HG03354 (cell line): ENCODE data around the gene GAPT.
A peak's percentile ranks its signal among the peaks of the same experiment; 100 is the strongest.

Experiments used
- ATAC-seq: cut with Tn5 transposase; IDR thresholded peaks from one replicate; pipeline ENCODE4 v1.9.1; 2021; ENCODE audit warnings: mild to moderate bottlenecking; ENCODE audit not compliant: unreplicated experiment, poor library complexity, severe bottlenecking

The GAPT gene

DNA sequence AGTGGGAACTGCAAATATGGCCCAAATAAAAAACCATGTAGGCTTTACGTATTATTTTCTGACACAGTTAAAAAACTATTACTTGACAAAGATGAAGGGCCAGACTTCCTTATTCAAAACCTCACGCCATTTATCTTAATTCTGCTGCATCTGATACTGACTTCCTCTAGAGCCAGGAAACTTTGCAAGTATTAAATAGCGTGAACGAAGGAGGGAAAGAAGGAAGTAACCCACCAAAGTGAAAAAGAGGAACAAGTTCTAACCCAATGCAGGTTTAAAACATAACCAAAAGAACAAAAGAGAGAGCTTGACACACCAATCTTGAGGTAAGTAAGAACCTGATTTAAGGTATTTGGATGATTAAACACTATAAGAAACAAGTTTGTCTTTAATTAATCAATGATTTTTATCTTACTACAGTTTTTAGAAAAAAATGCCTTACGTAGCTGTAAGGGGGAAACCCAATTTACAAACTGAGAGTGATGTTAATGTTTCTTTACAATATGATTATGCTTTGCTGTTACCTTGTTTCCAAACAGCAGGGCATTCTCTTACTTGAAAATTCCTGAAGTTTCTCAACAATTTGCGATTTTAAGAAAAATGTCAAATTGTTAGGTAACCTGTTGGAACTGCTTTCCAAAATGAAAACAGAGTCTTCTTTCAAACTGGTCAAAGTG is at the start of gene GAPT:
Gene GAPT (plus strand): TSS at position 220 of the 677 bp plus-strand sequence. CDS start 3,102 bp downstream, outside the sequence.
- peak; percentile 82 for ATAC-seq

DNA sequence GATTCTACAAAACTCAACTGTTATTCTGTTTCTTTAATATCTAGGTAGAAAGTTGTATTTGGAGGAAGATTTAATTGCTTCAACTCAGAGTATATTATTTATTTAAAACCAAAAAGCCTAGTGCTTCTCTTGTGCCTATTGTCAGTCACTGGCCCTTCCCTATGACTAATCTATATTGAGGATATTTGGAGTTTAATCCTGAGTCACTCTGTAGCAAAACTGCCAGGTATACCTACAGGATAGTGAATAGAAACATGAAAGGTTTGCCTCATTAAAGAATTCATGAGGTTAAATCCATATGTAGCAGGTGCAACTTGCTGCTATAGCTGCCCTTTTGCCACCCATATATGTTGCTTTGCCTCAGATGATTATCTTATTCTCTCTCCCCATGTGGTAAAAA is 46.4 kb upstream of the GAPT start:
- no peak for ATAC-seq

DNA sequence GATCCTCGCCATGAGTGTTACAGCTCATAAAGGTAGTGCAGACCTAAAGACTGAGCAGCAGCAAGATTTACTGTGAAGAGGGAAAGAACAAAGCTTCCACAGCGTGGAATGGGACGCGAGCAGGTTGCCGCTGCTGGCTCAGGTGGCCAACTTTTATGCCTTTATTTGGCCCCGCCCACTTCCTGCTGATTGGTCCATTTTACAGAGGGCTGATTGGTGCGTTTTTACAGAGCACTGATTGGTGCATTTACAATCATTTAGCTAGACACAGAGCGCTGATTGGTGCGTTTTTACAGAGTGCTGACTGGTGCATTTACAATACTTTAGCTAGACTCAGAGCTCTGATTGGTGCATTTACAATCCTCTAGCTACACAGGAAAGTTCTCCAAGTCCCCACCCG is 45.2 kb upstream of the GAPT start:
- no peak for ATAC-seq

- ATAC-seq: no peak
Measured at GRCh38 chr5:58447226-58447625, 44.0 kb upstream of the GAPT start.

- ATAC-seq: no peak
Measured at GRCh38 chr5:58450018-58450417, 41.2 kb upstream of the GAPT start.

DNA sequence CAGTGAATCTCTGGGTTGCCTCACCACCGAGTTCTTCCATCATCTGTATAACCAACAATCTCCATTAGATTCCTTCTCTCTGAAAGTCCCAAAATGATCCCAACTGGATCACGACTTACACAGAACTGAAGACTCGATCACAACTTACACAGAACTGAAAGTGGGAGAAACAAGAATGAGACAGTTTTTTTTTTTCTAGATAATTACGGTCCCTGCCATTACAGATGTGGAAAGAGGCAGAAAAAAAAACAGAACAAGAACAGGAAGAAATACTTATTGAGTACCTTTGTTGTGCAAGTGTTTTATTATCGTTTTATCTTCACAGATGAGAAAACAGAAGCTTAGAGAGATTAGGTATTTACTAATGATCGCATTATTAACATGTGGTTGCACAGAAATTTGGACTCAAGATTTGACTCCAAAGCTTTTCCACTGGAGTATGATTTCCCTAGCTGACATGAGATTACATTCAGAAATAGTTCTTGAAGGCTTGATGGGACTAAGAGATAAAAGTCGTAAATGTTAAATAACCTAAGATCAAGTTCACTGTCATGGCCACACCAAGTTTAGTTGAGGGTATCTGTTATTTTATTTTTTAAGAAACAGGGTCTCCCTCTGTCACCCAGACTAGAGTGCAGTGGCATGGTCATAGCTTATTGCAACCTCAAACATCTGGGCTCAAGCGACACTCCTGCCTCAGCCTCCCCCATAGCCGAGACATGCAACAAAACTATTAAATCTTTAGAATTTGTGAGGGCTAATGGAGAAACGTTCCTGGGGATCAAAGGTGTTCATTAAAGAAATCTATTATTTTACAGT is 40.2 kb upstream of the GAPT start:
- no peak for ATAC-seq

DNA sequence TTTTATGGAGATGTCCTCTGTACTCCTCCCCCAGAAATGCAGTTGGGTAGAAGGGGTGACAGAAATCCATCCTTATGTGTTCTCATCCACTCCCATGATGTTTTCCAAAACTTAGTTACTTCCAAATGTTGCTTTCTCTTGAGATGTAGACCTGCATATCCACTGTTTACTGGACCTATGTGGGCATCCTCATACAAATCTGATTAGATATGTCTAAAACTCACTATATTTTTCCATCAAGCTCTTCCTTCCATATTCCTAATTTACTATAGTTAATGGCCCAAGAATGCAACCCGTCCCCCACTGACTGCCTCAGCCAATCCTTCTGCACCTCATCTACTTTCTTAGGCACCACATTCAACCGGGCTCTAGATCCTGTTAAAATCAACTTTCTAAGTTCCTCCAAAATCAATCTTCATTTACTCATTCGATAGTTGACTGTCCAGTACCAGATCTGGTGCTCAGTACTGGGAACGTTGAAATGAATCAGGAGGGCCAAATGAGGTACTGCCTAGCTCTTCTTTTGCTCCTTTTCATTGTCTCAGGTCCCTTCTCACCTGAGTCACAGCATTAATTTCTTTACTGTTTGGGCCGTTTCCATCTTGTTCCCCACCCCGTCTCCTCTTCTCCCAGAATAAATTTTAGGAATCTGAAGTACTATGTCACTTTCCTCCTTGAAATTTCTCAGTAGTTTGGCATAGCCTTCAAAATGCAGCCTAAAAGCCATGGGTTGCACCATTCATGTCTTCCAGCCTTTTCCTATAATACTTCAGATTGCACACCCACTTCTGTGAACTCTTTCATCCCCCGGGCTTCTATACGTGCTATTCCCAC is 39.3 kb upstream of the GAPT start:
- ATAC-seq: no peak

GRCh38 chr5:58452566-58453258 is 38.5 kb upstream of the GAPT start:
- ATAC-seq: no peak

DNA sequence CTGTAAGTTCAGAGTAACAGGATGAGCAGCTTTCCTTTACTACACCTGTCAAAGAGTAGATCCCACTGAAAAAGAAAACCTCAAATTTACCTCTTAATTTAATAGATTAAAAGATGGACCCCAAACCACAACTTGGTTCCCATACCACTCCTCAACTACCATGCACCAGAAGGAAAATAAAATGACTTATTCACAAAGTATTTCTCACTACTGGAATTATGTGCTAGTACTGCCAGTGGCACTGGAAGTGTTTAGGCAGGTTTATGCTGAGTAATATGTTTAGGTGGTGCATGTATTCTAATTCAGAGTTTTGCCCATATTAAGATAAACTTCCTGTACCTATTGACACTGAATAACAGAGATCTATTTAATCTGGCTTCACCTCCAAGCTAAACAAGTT is 37.9 kb upstream of the GAPT start:
- no peak for ATAC-seq

DNA sequence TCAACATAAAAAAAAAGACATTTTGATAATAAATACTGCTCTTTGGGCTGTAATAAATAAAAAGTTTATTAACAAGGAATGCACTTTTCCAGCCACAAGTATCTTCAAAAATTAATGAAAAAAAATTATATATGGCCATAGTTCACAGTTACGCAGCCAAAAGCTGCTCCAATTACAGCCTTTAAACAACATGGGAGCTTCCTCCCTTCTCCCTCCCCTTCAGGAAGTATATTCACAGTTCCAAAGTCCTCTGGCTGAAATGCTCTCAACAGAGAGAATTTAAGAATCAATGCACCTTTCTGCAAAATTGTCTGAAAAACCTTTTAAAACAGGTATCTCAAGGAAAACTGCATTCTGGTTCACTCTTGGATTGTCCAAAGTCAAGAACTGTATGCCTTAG is 37.2 kb upstream of the GAPT start:
- no peak for ATAC-seq

- no peak for ATAC-seq
Measured at GRCh38 chr5:58455066-58455465, 36.2 kb upstream of the GAPT start.

- ATAC-seq: no peak
Measured at GRCh38 chr5:58455480-58455879, 35.8 kb upstream of the GAPT start.

DNA sequence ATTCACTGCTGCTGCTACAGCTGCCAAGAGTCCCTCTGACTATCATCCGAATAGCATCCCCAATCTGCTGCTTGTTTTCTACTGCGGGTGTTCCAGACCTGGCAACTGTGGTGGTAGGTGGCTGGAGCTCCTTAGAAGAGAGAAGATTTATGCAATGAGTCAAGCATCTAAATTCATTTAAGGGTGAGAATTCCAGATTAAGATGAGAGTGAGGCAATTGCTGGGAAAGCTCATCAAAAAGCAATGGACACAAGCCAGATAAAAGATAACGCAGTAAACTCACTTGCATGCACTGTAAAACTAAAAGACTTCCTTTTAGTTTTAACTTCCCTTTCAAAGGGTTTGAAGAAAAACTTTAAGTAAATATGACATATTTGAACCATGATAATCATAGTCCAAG is 35.2 kb upstream of the GAPT start:
- ATAC-seq: no peak

DNA sequence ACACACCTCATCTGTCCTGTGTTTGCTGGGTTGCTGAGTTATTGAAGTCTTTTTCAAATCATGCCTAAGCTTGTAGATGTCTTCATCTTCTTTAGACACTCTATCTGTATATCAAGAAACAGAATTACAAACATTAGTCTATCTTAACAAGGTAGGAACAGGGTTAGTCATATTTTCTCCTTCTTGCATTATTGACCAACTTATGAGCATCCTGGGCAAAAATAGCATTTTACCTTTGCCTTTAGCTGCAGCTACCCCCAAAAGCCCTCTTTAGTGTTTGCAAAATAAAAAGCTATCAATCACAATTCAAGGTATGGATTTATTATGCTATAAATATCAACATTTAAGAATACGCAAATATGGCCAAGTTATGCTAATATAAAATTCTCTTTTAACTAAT is 34.7 kb upstream of the GAPT start:
- ATAC-seq: no peak

GRCh38 chr5:58457050-58457449 is 34.2 kb upstream of the GAPT start:
- ATAC-seq: no peak

DNA sequence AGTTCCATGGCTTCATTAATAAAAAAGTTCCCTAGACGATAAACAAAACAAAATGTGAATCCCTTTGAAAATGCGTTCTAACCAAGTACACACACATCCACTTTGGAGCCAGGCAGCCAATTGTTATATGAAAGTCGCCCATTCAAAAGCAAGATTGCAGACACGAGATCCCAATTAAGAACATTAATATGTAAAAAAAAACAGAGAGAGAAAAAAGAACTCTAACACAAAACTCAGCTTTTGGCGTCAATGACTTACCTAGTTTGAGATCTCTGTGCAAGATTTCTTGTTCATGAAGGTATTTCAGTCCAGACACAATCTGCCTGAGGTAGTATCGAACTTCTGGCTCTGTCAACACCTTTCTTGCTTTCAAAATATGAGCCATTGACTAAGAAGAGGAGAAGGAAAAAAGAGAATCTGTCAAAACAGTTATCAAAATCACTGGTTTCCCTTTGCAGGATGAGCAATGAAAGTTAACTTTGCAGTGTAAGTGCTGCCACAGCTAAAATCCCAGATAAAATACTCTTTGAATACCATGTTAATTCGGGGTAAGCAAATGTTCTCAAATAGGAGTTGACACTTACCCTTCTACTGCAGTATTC is 33.0 kb upstream of the GAPT start:
- no peak for ATAC-seq

DNA sequence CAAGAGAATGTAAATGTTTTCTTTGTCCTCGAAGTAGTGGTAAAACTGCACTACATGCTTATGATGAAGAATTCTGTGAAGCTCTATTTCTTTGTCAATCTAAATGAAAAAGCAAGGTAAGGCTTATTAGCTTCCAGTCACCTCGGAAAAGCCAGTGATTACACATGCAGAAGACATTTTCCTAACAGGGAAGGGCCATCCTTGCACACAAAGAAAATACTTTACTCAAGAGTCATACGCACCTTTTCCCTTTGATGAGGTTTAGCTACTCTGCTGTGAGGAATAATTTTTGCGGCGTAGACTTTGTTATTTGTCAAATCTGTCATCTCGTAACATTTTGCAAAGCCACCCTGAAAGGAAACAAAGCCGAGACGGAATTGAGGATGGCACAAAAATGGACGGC is 32.5 kb upstream of the GAPT start:
- no peak for ATAC-seq

DNA sequence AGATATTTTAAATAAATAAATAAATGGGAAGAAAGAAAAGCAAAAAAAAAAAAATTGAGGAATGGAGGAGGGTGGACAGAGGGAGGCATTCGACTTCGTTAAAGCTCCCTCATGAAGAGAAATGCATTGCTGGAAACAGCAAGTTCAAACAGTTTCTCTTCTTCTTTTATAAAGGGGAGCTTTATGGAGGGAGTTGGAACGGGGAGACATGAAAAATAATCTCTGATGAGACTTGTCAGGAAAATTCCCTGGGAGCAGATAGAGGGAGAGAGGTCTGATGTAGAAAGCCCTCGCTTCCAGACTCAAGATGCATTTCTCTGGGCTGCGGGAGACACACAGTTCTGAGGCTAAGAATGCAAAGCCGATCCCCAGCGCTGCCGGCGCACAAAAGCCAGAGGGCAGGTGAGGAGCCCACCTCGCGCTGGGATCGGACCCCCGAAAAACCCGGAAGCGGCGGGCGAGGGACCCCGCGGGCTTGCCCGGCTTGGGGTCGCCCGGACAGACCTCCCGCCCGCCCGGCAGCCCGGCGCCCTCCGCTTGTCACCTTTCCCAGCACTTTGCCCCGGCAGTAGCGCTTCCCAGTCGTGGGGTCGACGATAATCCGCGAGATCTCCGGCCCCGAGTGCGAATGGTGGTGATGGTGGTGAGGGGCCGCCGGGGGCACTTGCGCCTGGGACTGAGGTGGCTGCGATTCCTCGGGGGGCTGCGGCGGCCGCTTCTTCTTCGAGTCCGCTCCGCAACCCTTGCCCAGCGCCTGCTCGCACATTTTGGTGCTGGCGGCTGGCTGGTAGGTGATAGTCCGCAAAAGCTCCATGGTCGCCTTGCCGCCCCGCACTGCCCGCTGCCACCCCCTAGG is 31.9 kb upstream of the GAPT start:
- ATAC-seq: peak; percentile 0
